Common myeloid progenitor, CD34-positive (primary cell): Measurements from ENCODE around the gene ARHGDIA.

Source experiments
- CTCF ChIA-PET: fragments of 350-600 bp; sonication (Branson Sonifier 250); formaldehyde crosslinking; loops from one replicate; lab custom pipeline; 2021; ENCODE audit warnings: antibody characterized with exemption; lab: Charles Lee
- POLR2A ChIA-PET: fragments of 350-600 bp; sonication (Branson Sonifier 250); formaldehyde crosslinking; loops from one replicate; lab custom pipeline; 2021; ENCODE audit warnings: antibody characterized with exemption; lab: Charles Lee
- DNase-seq, 3 donors: peaks; one replicate each; pipeline versions ENCODE4 v3.0.0 to v3.0.0-alpha.2; 2013
- H3K27ac ChIP-seq, 2 experiments: 1 replicate in 1 of 2; 2 replicates in 1 of 2; pipeline ENCODE4 v1.7.0; 2013; ENCODE audit warnings: inconsistent platforms in 2 of 2, low read length in 2 of 2, mild to moderate bottlenecking in 2 of 2, low read depth in 1 of 2, moderate library complexity in 1 of 2; ENCODE audit not compliant: severe bottlenecking in 2 of 2, insufficient read depth in 1 of 2, poor library complexity in 1 of 2
- H3K27me3 ChIP-seq, 5 experiments: replicated peaks in 2 of 5; 1 replicate in 3 of 5; 2 replicates in 2 of 5; pipeline versions ENCODE4 v1.6.1 to v1.7.0; 2013; ENCODE audit warnings: low read length in 4 of 5, mild to moderate bottlenecking in 2 of 5, moderate library complexity in 2 of 5, inconsistent platforms in 1 of 5; ENCODE audit not compliant: insufficient read depth in 5 of 5, control insufficient read depth in 4 of 5
- H3K36me3 ChIP-seq, 4 experiments: 1 replicate in 2 of 4; 2 replicates in 2 of 4; pipeline versions ENCODE4 v1.6.1 to v1.7.0; 2013; ENCODE audit warnings: low read length in 3 of 4, control low read depth in 1 of 4, mild to moderate bottlenecking in 1 of 4; ENCODE audit not compliant: control insufficient read depth in 4 of 4, insufficient read depth in 4 of 4
- H3K4me1 ChIP-seq, 4 experiments: 1 replicate in 3 of 4; 2 replicates in 1 of 4; pipeline versions ENCODE4 v1.6.1 to v1.7.1; 2013; ENCODE audit warnings: low read length in 3 of 4, mild to moderate bottlenecking in 3 of 4, control low read depth in 1 of 4, inconsistent platforms in 1 of 4, moderate library complexity in 1 of 4; ENCODE audit not compliant: control insufficient read depth in 4 of 4, insufficient read depth in 4 of 4; ENCODE audit errors: control extremely low read depth in 1 of 4
- H3K4me3 ChIP-seq, 7 experiments: 1 replicate in 4 of 7; 2 replicates in 3 of 7; pipeline versions ENCODE4 v1.5.1 to v1.7.0; 2013; ENCODE audit warnings: mild to moderate bottlenecking in 7 of 7, low read length in 6 of 7, moderate library complexity in 6 of 7, inconsistent platforms in 2 of 7, low read depth in 2 of 7, control low read depth in 1 of 7; ENCODE audit not compliant: insufficient read depth in 4 of 7, control insufficient read depth in 1 of 7; ENCODE audit errors: extremely low read depth in 1 of 7
- H3K9me3 ChIP-seq, 5 experiments: 1 replicate in 4 of 5; 2 replicates in 1 of 5; pipeline versions ENCODE4 v1.6.1 to v1.7.1; 2013; ENCODE audit warnings: low read length in 4 of 5, mild to moderate bottlenecking in 2 of 5, inconsistent platforms in 1 of 5, low read depth in 1 of 5, moderate library complexity in 1 of 5; ENCODE audit not compliant: control insufficient read depth in 4 of 5, insufficient read depth in 2 of 5; ENCODE audit errors: control extremely low read depth in 1 of 5
- WGBS: methylation state at CpG from one replicate; pipeline ENCODE4 v1.1.5; 2013; ENCODE audit not compliant: insufficient coverage; 5-methylcytosine and 5-hydroxymethylcytosine counted together

Gene ARHGDIA

DNA sequence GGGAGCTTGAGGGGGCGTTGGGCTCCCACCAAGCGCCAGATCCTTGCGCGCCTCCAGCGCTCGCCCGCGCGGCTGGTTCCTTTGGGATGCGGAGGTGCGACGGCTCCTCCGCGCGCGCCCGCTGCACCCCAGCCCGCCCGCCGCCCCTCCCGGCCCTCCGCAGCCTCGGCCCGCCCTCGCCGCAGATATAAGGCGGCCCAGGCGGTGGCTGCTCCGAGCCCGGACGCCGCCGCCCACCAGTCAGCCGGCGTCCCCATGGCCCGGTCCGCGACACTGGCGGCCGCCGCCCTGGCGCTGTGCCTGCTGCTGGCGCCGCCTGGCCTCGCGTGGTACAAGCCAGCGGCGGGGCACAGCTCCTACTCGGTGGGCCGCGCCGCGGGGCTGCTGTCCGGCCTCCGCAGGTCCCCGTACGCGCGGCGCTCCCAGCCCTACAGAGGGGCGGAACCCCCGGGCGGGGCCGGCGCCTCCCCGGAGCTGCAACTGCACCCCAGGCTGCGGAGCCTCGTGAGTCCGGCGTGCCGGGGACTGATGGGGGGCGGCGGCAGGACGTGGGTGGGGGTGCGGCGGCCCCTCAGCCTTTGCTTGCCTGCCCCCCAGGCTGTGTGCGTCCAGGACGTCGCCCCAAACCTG, 31.0 kb upstream of the ARHGDIA start, which contains the start of gene NPB:
TSS of gene NPB (plus strand) at position 216 of the 630 bp plus-strand sequence. CDS start at position 256, 40 bp downstream.
- POLR2A ChIA-PET, result interaction anchor here (0.6 kb wide), 1 partner anchor 433 kb away, joined by 3 read pairs; no protein-coding TSS in a partner anchor

GRCh38 chr17:81901167-81902022, 30.3 kb upstream of the ARHGDIA start:
- 84% methylated on average over 14 of the region's 21 CpGs for WGBS
- Histone ChIP-seq H3K4me3 (peak overlapping the region in 3 of 7 experiments; percentile 24 to 52 (median 26)), H3K36me3 (peaks cover 13 to 68% (median 32%) of the 10 kb centered on the region in 4 experiments), H3K27ac (no peak overlapping the region), H3K9me3 (no peaks in the 10 kb centered on the region), H3K4me1 (peaks cover 0 to 16% (median 8%) of the 10 kb centered on the region in 4 experiments), H3K27me3 (peaks cover 0 to 34% (median 7%) of the 10 kb centered on the region in 5 experiments)
- DNase-seq, result no peak
- CTCF ChIA-PET, result interaction anchor here (1.5 kb wide), 2 partner anchors 16 to 26 kb away, joined by 3 read pairs; partner anchors contain the start of gene MAFG
- POLR2A ChIA-PET, result no interaction called here

More for the DNA sequence above, 31.0 kb upstream of the ARHGDIA start, which contains the start of gene NPB:
- CTCF ChIA-PET, result interaction anchor here (1.5 kb wide), 2 partner anchors 15 to 25 kb away, joined by 3 read pairs; partner anchors contain the start of gene MAFG
- Histone ChIP-seq H3K27ac (no peak within 1 kb of the TSS), H3K27me3 (peaks cover 0 to 34% (median 7%) of the 10 kb centered on the region in 5 experiments), H3K4me1 (peaks cover 0 to 16% (median 8%) of the 10 kb centered on the region in 4 experiments), H3K9me3 (no peaks in the 10 kb centered on the region), H3K36me3 (peaks cover 13 to 73% (median 31%) of the 10 kb centered on the region in 4 experiments), H3K4me3 (peak within 1 kb of the TSS in 4 of 7 experiments; percentile 23 to 52 (median 25))
- peak in 2 of 3 donors; percentile 24 to 51 for DNase-seq
- WGBS, result under 1% methylated on average over 50 of the region's 79 CpGs

DNA sequence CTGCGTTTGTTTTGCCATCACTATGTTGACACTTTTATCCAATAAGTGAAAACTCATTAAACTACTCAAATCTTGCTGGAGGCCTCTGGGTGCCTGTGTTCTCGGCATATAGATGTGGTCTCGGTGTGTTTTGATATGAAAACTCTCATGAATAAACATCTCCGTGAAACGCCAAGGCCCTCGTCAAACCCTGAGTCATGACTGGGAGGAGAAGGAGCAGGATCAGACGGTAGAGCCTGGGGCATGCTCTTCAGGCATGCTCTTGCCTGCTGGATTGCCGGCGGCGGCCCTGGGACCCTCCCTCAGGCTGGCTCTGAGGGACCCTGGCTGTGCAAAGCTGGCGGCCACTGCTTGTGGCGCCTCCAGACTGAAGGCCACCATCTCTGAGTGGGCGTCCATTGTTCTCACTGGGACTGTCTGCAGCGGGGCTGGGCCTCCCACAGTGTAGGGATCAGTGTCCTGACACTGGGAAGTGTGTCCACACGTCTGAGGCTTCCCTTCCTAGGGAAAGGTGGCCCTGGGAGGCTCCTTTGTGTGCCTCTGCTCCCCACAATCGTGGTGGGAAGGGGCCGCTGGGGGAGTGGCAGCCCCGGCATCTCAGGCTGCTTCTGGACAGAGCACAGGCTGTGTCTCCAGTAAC, 29.2 kb upstream of the ARHGDIA start:
- Histone ChIP-seq H3K36me3 (peaks cover 13 to 61% (median 38%) of the 10 kb centered on the region in 4 experiments), H3K27ac (no peak overlapping the region), H3K9me3 (no peaks in the 10 kb centered on the region), H3K27me3 (peaks cover 0 to 34% (median 7%) of the 10 kb centered on the region in 5 experiments), H3K4me3 (no peak overlapping the region), H3K4me1 (peaks cover 0 to 16% (median 8%) of the 10 kb centered on the region in 4 experiments)
- no peak for DNase-seq
- CTCF ChIA-PET, result interaction anchor here (1.5 kb wide), 1 partner anchor 17 kb away, joined by 3 read pairs; no protein-coding TSS in a partner anchor
- POLR2A ChIA-PET, result no interaction called here
- 92% methylated on average over 17 of the region's 18 CpGs for WGBS

DNA sequence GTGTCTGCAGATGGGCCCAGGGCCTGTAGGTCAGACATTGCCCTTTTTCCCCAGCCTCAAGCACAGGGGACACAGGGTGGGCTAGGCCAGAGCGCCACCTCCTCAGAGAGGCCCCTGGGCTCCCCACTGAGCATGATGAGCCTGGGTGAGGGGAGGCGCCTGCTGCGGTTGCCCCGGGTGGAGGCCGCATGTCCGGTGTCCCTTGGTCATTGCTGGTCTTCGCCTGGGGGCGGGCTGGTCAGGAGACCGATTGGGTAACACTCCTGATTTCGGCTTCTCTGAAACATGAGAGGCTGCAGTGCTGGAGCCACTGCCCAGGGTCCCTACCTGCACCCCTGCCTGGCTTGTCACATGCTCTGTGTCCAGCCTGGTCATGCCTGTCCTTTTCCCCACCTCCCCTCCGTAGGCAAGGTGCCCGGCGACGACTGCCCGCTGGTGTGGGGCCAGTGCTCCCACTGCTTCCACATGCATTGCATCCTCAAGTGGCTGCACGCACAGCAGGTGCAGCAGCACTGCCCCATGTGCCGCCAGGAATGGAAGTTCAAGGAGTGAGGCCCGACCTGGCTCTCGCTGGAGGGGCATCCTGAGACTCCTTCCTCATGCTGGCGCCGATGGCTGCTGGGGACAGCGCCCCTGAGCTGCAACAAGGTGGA, 28.5 kb upstream of the ARHGDIA start:
- H3K36me3 ChIP-seq, result peaks cover 13 to 58% (median 37%) of the 10 kb centered on the region in 4 experiments
- no peaks in the 10 kb centered on the region for H3K9me3 ChIP-seq
- peaks cover 0 to 16% (median 8%) of the 10 kb centered on the region in 4 experiments for H3K4me1 ChIP-seq
- WGBS, result 94% methylated on average over 19 of the region's 22 CpGs
- H3K27ac ChIP-seq, result no peak overlapping the region
- H3K4me3 ChIP-seq, result no peak overlapping the region
- H3K27me3 ChIP-seq, result peaks cover 0 to 34% (median 7%) of the 10 kb centered on the region in 5 experiments
- DNase-seq, result no peak
- CTCF ChIA-PET, result no interaction called here
- POLR2A ChIA-PET, result no interaction called here

- WGBS, result over 99% methylated on average over 9 of the region's 9 CpGs
- Histone ChIP-seq H3K27me3 (peaks cover 0 to 34% (median 7%) of the 10 kb centered on the region in 5 experiments), H3K4me3 (no peak overlapping the region), H3K27ac (no peak overlapping the region), H3K4me1 (peaks cover 0 to 16% (median 8%) of the 10 kb centered on the region in 4 experiments), H3K36me3 (peaks cover 11 to 54% (median 38%) of the 10 kb centered on the region in 4 experiments), H3K9me3 (no peaks in the 10 kb centered on the region)
- no peak for DNase-seq
- ChIA-PET CTCF (no interaction called here), POLR2A (no interaction called here)
Measured at GRCh38 chr17:81898885-81899284, 27.7 kb upstream of the ARHGDIA start.
